Hindlimb muscle (tissue), 1 donor: ENCODE data around the gene TFF1. TPM values are rescaled to one million over a fixed set of nuclear protein-coding genes. Genes with fewer than 3 reads are reported as not detected.
A peak's percentile ranks its signal among the peaks of the same experiment; 100 is the strongest.

Experiments
- DNase-seq: peaks from one replicate; pipeline ENCODE4 v3.0.0-alpha.2; 2013
- polyA plus RNA-seq: library from polyadenylated mRNA; unstranded; fragments of 120-200 nt; gene quantifications from one replicate; pipeline ENCODE4 v1.2.1, GENCODE V29; 2013; ENCODE audit not compliant: insufficient read length

TFF1 gene
- polyA plus RNA-seq, 1 donor, result not detected

GRCh38 chr21:42341776-42342542, 24.4 kb downstream of the TFF1 start:
- DNase-seq, result no peak

GRCh38 chr21:42340187-42341050, 25.9 kb downstream of the TFF1 start:
- DNase-seq, result no peak

- DNase-seq, result no peak
These were observed 27.3 kb downstream of the TFF1 start for GRCh38 chr21:42338729-42339715.

- peak; percentile 51 for DNase-seq
These were observed 28.3 kb downstream of the TFF1 start for GRCh38 chr21:42337830-42338728.

- DNase-seq, result no peak
These were observed 29.1 kb downstream of the TFF1 start for GRCh38 chr21:42337276-42337675.

- no peak for DNase-seq
These were observed 30.3 kb downstream of the TFF1 start for GRCh38 chr21:42336054-42336453.

- no peak for DNase-seq
These were observed 33.6 kb downstream of the TFF1 start for GRCh38 chr21:42332557-42333317.

- no peak for DNase-seq
These were observed 34.7 kb downstream of the TFF1 start for GRCh38 chr21:42331660-42332059.

GRCh38 chr21:42330380-42331371, 35.7 kb downstream of the TFF1 start:
- no peak for DNase-seq

GRCh38 chr21:42324896-42325295, 41.4 kb downstream of the TFF1 start:
- DNase-seq, result no peak

- DNase-seq, result no peak
These were observed 44.5 kb downstream of the TFF1 start for GRCh38 chr21:42321845-42322244.

GRCh38 chr21:42321231-42321630, 45.1 kb downstream of the TFF1 start:
- DNase-seq, result no peak

GRCh38 chr21:42320791-42321190, 45.5 kb downstream of the TFF1 start:
- DNase-seq, result no peak

- DNase-seq, result no peak
These were observed 46.3 kb downstream of the TFF1 start for GRCh38 chr21:42319851-42320572.

GRCh38 chr21:42319376-42319775, 47.0 kb downstream of the TFF1 start:
- DNase-seq, result no peak

- DNase-seq, result no peak
These were observed 48.2 kb downstream of the TFF1 start for GRCh38 chr21:42317826-42318746.

- DNase-seq, result no peak
These were observed 49.0 kb downstream of the TFF1 start for GRCh38 chr21:42317341-42317741.
